A549 (cell line): ENCODE measurements around the gene TPCN2. TPM values are rescaled to one million over a fixed set of nuclear protein-coding genes. Genes with fewer than 3 reads are reported as not detected.

Experiments
- ATAC-seq, 2 experiments: fragments of 200-7000 bp in 1 of 2; fragments of >200 bp in 1 of 2; cut with Nextera tagmentation in 1 of 2; cut with Tn5 transposase in 1 of 2; 3 replicates each; pipeline versions ENCODE4 v1.8.0 to v1.9.1; 2018 to 2020; ENCODE audit warnings: mild to moderate bottlenecking in 1 of 2, moderate library complexity in 1 of 2
- CTCF ChIA-PET: fragments of 300-600 bp; sonication (Branson Sonifier 250); formaldehyde crosslinking; extraction: SDS; loops from one replicate; lab custom pipeline; 2021; ENCODE audit warnings: antibody characterized with exemption, inconsistent platforms; lab: Yijun Ruan, JAX
- POLR2A ChIA-PET: fragments of 350-600 bp; formaldehyde crosslinking; extraction: SDS; loops from one replicate; lab custom pipeline; 2021; ENCODE audit warnings: antibody characterized with exemption, inconsistent platforms; lab: Yijun Ruan, JAX
- DNase-seq, 2 experiments: peaks; one replicate each; pipeline versions ENCODE4 v3.0.0 to v3.0.0-alpha.2; 2011 to 2016; ENCODE audit warnings: low read depth in 1 of 2, low spot score in 1 of 2
- FAIRE-seq: peaks from 2 replicates; lab custom pipeline; 2011; peaks lifted over from hg19 to GRCh38; lab: Jason Lieb, UNC
- H3K27ac ChIP-seq, 2 experiments: fragments of >200 bp; sonication (Bioruptor Twin); formaldehyde crosslinking; 3 replicates each; pipeline ENCODE4 v1.5.1; 2016 to 2017
- H3K4me1 ChIP-seq: fragments of >200 bp; sonication (Bioruptor Twin); formaldehyde crosslinking; 3 replicates; pipeline ENCODE4 v1.6.1; 2016
- H3K4me2 ChIP-seq: fragments of >200 bp; sonication (Bioruptor Twin); formaldehyde crosslinking; 3 replicates; pipeline ENCODE4 v1.6.1; 2016
- H3K4me3 ChIP-seq: fragments of >200 bp; sonication (Bioruptor Twin); formaldehyde crosslinking; 3 replicates; pipeline ENCODE4 v1.5.1; 2016
- H3K9me3 ChIP-seq: fragments of >200 bp; sonication (Bioruptor Twin); formaldehyde crosslinking; 3 replicates; pipeline ENCODE4 v1.6.1; 2016
- ATOH8 ChIP-seq: fragments of 250-450 bp; sonication (Bioruptor Pico); IDR thresholded peaks from 2 replicates; pipeline ENCODE4 v1.5.0; 2020; ENCODE audit warnings: low read depth, mild to moderate bottlenecking, moderate library complexity
- BCL3 ChIP-seq: fragments of >200 bp; sonication (Bioruptor Twin); formaldehyde crosslinking; IDR thresholded peaks from 3 replicates; pipeline ENCODE4 v1.6.1; 2016
- BHLHE40 ChIP-seq: IDR thresholded peaks from 2 replicates; pipeline ENCODE4 v1.6.1; 2012; ENCODE audit warnings: low read depth, low read length, inconsistent platforms
- CEBPB ChIP-seq, 2 experiments: fragments of >200 bp in 1 of 2; sonication (Bioruptor Twin) in 1 of 2; formaldehyde crosslinking in 1 of 2; IDR thresholded peaks; 2 replicates each; pipeline ENCODE4 v1.6.1; 2012 to 2016
- CHD2 ChIP-seq: fragments of 150-350 bp; IDR thresholded peaks from 2 replicates; pipeline ENCODE4 v1.6.1; 2014; ENCODE audit warnings: low read length; ENCODE audit not compliant: partially characterized antibody
- CHD4 ChIP-seq: fragments of 200-600 bp; sonication (generic); IDR thresholded peaks from 2 replicates; pipeline ENCODE4 v1.6.1; 2016; ENCODE audit warnings: antibody characterized with exemption, mild to moderate bottlenecking, borderline replicate concordance
- CTCF ChIP-seq: fragments of >200 bp; sonication (Bioruptor Twin); formaldehyde crosslinking; IDR thresholded peaks from 3 replicates; pipeline ENCODE4 v1.5.1; 2016
- E2F6 ChIP-seq: IDR thresholded peaks from 2 replicates; pipeline ENCODE4 v1.6.1; 2012; ENCODE audit warnings: low read depth, borderline replicate concordance
- FOSL2 ChIP-seq, 2 experiments: fragments of 450-650 bp in 1 of 2; fragments of >200 bp in 1 of 2; sonication (Bioruptor Twin) in 1 of 2; formaldehyde crosslinking; IDR thresholded peaks; 2 replicates each; pipeline versions ENCODE4 v1.5.0 to v1.6.1; 2016 to 2020; ENCODE audit warnings: mild to moderate bottlenecking in 1 of 2, moderate library complexity in 1 of 2
- HDAC2 ChIP-seq: fragments of 200-600 bp; sonication (generic); IDR thresholded peaks from 2 replicates; pipeline ENCODE4 v1.6.1; 2016
- HES2 ChIP-seq: fragments of >200 bp; sonication (Bioruptor Twin); formaldehyde crosslinking; IDR thresholded peaks from 2 replicates; pipeline ENCODE4 v1.6.1; 2016
- HEYL ChIP-seq: fragments of 250-450 bp; sonication (Bioruptor Pico); IDR thresholded peaks from 2 replicates; pipeline ENCODE4 v1.8.0; 2021; ENCODE audit warnings: mild to moderate bottlenecking, moderate library complexity
- HOXB5 ChIP-seq: fragments of 250-450 bp; sonication (Bioruptor Pico); IDR thresholded peaks from 2 replicates; pipeline ENCODE4 v1.5.0; 2020; ENCODE audit warnings: mild to moderate bottlenecking, moderate library complexity
- KDM1A ChIP-seq: fragments of 200-600 bp; sonication (generic); IDR thresholded peaks from 2 replicates; pipeline ENCODE4 v1.6.1; 2016; ENCODE audit warnings: low read depth, mild to moderate bottlenecking
- MAX ChIP-seq: IDR thresholded peaks from 2 replicates; pipeline ENCODE4 v1.6.1; 2012
- PHF8 ChIP-seq: fragments of 200-600 bp; sonication (generic); IDR thresholded peaks from 2 replicates; pipeline ENCODE4 v1.6.1; 2016; ENCODE audit warnings: low read depth, mild to moderate bottlenecking, antibody characterized with exemption, moderate library complexity, borderline replicate concordance
- RAD21 ChIP-seq, 2 experiments: fragments of >200 bp in 1 of 2; sonication (Bioruptor Twin) in 1 of 2; formaldehyde crosslinking in 1 of 2; IDR thresholded peaks in 1 of 2; conservative IDR thresholded peaks in 1 of 2; 2 replicates in 1 of 2; 3 replicates in 1 of 2; pipeline ENCODE4 v1.6.1; 2012 to 2018; ENCODE audit warnings: inconsistent platforms in 1 of 2
- RARB ChIP-seq: fragments of 250-450 bp; sonication (Bioruptor Pico); IDR thresholded peaks from 2 replicates; pipeline ENCODE4 v1.8.0; 2021; ENCODE audit warnings: mild to moderate bottlenecking, moderate library complexity
- SMC3 ChIP-seq: fragments of >200 bp; sonication (Bioruptor Twin); formaldehyde crosslinking; IDR thresholded peaks from 3 replicates; pipeline ENCODE4 v1.6.1; 2018; ENCODE audit warnings: inconsistent platforms
- TFCP2L1 ChIP-seq: fragments of 250-450 bp; sonication (Bioruptor Pico); IDR thresholded peaks from 2 replicates; pipeline ENCODE4 v1.5.0; 2021; ENCODE audit warnings: mild to moderate bottlenecking
- ZNF302 ChIP-seq: fragments of 250-450 bp; sonication (Bioruptor Pico); IDR thresholded peaks from 2 replicates; pipeline ENCODE4 v1.9.0; 2021; ENCODE audit warnings: inconsistent platforms, mild to moderate bottlenecking, moderate library complexity
- WGBS: methylation state at CpG from one replicate; pipeline ENCODE4 v1.1.6; 2017; ENCODE audit errors: missing lambda C conversion rate; 5-methylcytosine and 5-hydroxymethylcytosine counted together
- polyA plus RNA-seq, 4 experiments: library from polyadenylated mRNA; depleted of rRNA in 3 of 4; stranded (reverse); fragments of >200 nt; fragmentation: RNase III in 1 of 4; extraction: RNeasy Plus Mini Kit Qiagen cat#74134 plus additional on column Dnase treatment in 1 of 4; gene quantifications; 2 replicates in 3 of 4; 3 replicates in 1 of 4; pipeline ENCODE4 v1.2.3, GENCODE V29; 2011 to 2017

TPCN2 gene
- polyA plus RNA-seq, 2 of the 4 experiments (the other 2 are of a cell fraction): 8.1 to 8.8 TPM

- TF ChIP-seq HES2: no peak
- peak; percentile 18; the same call in 1 of the 2 replicates for TF ChIP-seq E2F6
- 0 out of 2 replicates have a peak, but pooled peaks have one; percentile 51 for TF ChIP-seq HOXB5 (CRISPR knock-in tag)
- peak; percentile 95 for TF ChIP-seq MAX
- peak; percentile 45 to 55; a peak in 4 of 5 replicates for TF ChIP-seq RAD21 (conservative IDR thresholded peaks at IDR 0.05 in 1 of 2, IDR thresholded peaks at IDR 0.05 in 1 of 2)
- peak; percentile 91 for TF ChIP-seq FOSL2 (IDR thresholded peaks at IDR 0.05)
- peak; percentile 97 for TF ChIP-seq FOSL2 (CRISPR knock-in tag; IDR thresholded peaks at IDR 0.05)
- peak; percentile 45; the same call in 1 of the 2 replicates for TF ChIP-seq HDAC2
- TF ChIP-seq HEYL (CRISPR knock-in tag): no peak
- peak; percentile 83; the same call in 2 of the 3 replicates for TF ChIP-seq BCL3
- no peak for TF ChIP-seq CHD2
- TF ChIP-seq CEBPB (IDR thresholded peaks at IDR 0.05): peak in 1 of 2 experiments; percentile 39; a peak in 1 of 4 replicates
- no peak for TF ChIP-seq RARB (CRISPR knock-in tag)
Observed at GRCh38 chr11:69122630-69123431, 74.1 kb downstream of the TPCN2 start (continued).

GRCh38 chr11:69123593-69124545 lies 75.1 kb downstream of the TPCN2 start:
- DNase-seq (peak in 1 of 2 experiments; percentile 57), ATAC-seq (peak; percentile 14 to 19; a peak in 5 of 6 replicates), FAIRE-seq (peak; percentile 70)
- no peak for TF ChIP-seq ATOH8 (CRISPR knock-in tag)
- no peak for TF ChIP-seq BHLHE40
- no peak for TF ChIP-seq ZNF302 (CRISPR knock-in tag)
- TF ChIP-seq MAX: no peak
- TF ChIP-seq CTCF: no peak
- TF ChIP-seq SMC3: no peak
- peak; percentile 55; the same call in 1 of the 2 replicates for TF ChIP-seq KDM1A
- TF ChIP-seq RAD21 (conservative IDR thresholded peaks at IDR 0.05 in 1 of 2, IDR thresholded peaks at IDR 0.05 in 1 of 2): peak in 1 of 2 experiments; percentile 24; a peak in 1 of 5 replicates
- TF ChIP-seq CHD4: no peak; the same call in 1 of the 2 replicates
- no peak for TF ChIP-seq TFCP2L1 (CRISPR knock-in tag)
- no peak for TF ChIP-seq PHF8
- no peak for TF ChIP-seq FOSL2 (IDR thresholded peaks at IDR 0.05)
- no peak for TF ChIP-seq FOSL2 (CRISPR knock-in tag; IDR thresholded peaks at IDR 0.05)
- peak overlapping the region; percentile 28; the same call in 1 of the 3 replicates for H3K4me3 ChIP-seq
- ChIA-PET CTCF (interaction anchor here (0.7 to 5.1 kb wide), 9 partner anchors 8 to 546 kb away, joined by 3 to 37 read pairs (median 3); no protein-coding TSS in a partner anchor), POLR2A (interaction anchor here (0.6 to 2.3 kb wide), 3 partner anchors 23 to 1177 kb away, joined by 3 to 7 read pairs (median 3); no protein-coding TSS in a partner anchor)
- H3K27ac ChIP-seq: peak overlapping the region; percentile 91 to 98
- H3K4me2 ChIP-seq: peak overlapping the region; percentile 94
- WGBS: 69% methylated on average over 19 of the region's 27 CpGs
- H3K9me3 ChIP-seq: peaks cover 18% of the 10 kb centered on the region; the same call in 1 of the 3 replicates
- H3K4me1 ChIP-seq: peaks cover 37% of the 10 kb centered on the region
